Right cardiac atrium (tissue), 5 donors: ENCODE data around the gene GAS6. TPM values are rescaled to one million over a fixed set of nuclear protein-coding genes. Genes with fewer than 3 reads are reported as not detected.

Source experiments
- ATAC-seq, 2 donors: fragments of 200-7000 bp; cut with Tn5 transposase; one replicate each; pipeline versions ENCODE4 v1.8.0 to v1.9.1; 2020; ENCODE audit warnings: moderate library complexity in 2 of 2, mild to moderate bottlenecking in 1 of 2
- DNase-seq, 3 donors: peaks; one replicate each; pipeline ENCODE4 v3.0.0-alpha.2; 2020
- H3K27ac ChIP-seq: one replicate; pipeline ENCODE4 v1.5.1; 2013; ENCODE audit warnings: mild to moderate bottlenecking, low read length, control low read depth, moderate library complexity
- H3K27me3 ChIP-seq: one replicate; pipeline ENCODE4 v1.6.1; 2013; ENCODE audit not compliant: control insufficient read depth, insufficient read depth
- H3K4me1 ChIP-seq: one replicate; pipeline ENCODE4 v1.6.1; 2013; ENCODE audit warnings: low read length; ENCODE audit not compliant: control insufficient read depth, insufficient read depth
- H3K4me3 ChIP-seq: one replicate; pipeline ENCODE4 v1.5.1; 2013; ENCODE audit warnings: low read length, control low read depth
- H3K9me3 ChIP-seq: one replicate; pipeline ENCODE4 v1.6.1; 2013; ENCODE audit warnings: low read length; ENCODE audit not compliant: control insufficient read depth
- WGBS: extraction: QIAGEN DNeasy Blood & Tissue Kit; methylation state at CpG from one replicate; pipeline ENCODE4 v1.1.7; 2013; 5-methylcytosine and 5-hydroxymethylcytosine counted together
- intact Hi-C, 4 donors: fragments of 100-400 bp; cut with DNase I; formaldehyde crosslinking; loops; one replicate each; pipeline versions ENCODE4 v1.11.0 to v1.14.0; 2022 to 2023
- polyA plus RNA-seq: library from polyadenylated mRNA; stranded (reverse); fragments of 200-250 nt; gene quantifications from one replicate; pipeline ENCODE4 v1.2.3, GENCODE V29; 2013
- total RNA-seq, 4 donors: library from RNA; stranded (reverse); fragmentation: NEBNext Ultra II Directional; extraction: Animal tissue kit (Norgen Biotek cat#: 25700); gene quantifications; one replicate each; pipeline ENCODE4 v1.2.1, GENCODE V29; 2021
- donor health status: healthy with polysubstance abuse.
- donor health status: DM: no; HTN: yes; CAD: no.
- donor health status: DM: no; HTN: no; CAD: no.
- donor health status: DM: no; HTN: yes; CAD: no; lungs with severe emphysema.
- donor health status: DM: yes; HTN: yes; CAD: no.

GAS6 gene
- total and polyA plus RNA-seq, 5 donors, result 197 to 273 (median 205) TPM

GRCh38 chr13:113851826-113852535 lies 11.9 kb downstream of the GAS6 start:
- WGBS, result 82% methylated on average over 23 of the region's 23 CpGs
- H3K4me1 ChIP-seq, result peaks cover 31% of the 10 kb centered on the region

DNA sequence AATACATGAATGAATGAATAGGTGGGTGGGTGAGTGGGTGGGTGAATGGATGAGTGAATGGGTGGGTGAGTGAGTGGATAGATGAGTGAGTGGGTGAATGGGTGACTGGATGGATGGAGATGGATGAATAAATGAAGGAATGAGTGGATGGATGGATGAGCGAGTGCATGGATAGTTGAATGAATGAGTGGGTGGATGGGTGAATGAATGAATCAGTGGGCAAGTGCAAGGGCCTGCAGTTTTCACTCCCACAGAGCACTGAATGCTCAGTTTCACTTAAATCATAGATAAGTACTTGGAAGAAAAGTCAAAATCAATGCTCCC lies 12.4 kb downstream of the GAS6 start:
- Histone ChIP-seq H3K4me3 (no peak overlapping the region), H3K9me3 (no peaks in the 10 kb centered on the region), H3K27ac (no peak overlapping the region), H3K4me1 (peaks cover 31% of the 10 kb centered on the region), H3K27me3 (no peaks in the 10 kb centered on the region)
- ATAC-seq (no peak), DNase-seq (no peak)
- 90% methylated on average over 1 of the region's 1 CpG for WGBS
- intact Hi-C loops, result loop anchor here in 1 of 4 donors (2.0 kb wide), 1 partner anchor 43 kb away; no protein-coding TSS in a partner anchor

More at GRCh38 chr13:113851826-113852535, 11.9 kb downstream of the GAS6 start:
- no peak overlapping the region for H3K4me3 ChIP-seq
- H3K9me3 ChIP-seq, result no peaks in the 10 kb centered on the region
- H3K27me3 ChIP-seq, result no peaks in the 10 kb centered on the region
- no peak for ATAC-seq
- H3K27ac ChIP-seq, result no peak overlapping the region
- DNase-seq, result peak in 1 of 3 donors; percentile 31
- intact Hi-C loops, result loop anchor here in 1 of 4 donors (2.0 kb wide), 1 partner anchor 43 kb away; no protein-coding TSS in a partner anchor

DNA sequence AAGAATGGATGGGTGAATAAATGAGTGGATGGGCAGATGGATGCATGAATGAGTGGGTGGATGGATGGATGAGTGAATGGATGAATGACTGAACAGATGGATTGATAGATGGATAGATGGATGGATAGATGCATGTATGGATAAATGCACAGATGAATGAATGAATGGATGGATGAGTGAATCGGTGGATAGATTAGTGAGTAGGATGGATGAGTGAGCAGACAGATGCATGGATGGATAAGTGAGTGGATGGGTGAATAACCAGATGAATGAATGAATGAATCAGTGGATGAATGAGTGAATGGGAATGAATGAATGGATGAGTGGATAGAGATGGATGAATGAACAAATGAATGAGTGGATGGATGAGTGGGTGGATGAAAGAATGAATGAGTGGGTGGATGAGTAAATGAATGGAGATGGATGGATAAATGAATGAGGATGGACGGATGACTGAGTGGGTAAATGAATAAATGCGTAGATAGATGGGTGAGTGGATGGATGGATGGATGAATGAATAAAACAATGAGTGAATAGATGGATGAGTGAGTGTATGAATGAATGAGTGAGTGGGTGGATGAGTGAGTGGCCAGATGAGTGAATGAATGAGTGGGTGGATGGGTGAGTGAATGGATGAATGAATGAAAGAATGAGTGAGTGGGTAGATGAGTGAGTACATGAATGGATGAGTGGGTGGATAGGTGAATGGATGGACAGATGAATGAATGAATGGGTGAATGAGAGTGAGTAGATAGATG lies 13.0 kb downstream of the GAS6 start:
- DNase-seq (no peak), ATAC-seq (no peak)
- H3K27me3 ChIP-seq, result no peaks in the 10 kb centered on the region
- intact Hi-C loops, result loop anchor here in 1 of 4 donors (2.0 kb wide), 1 partner anchor 42 kb away; no protein-coding TSS in a partner anchor
- H3K27ac ChIP-seq, result no peak overlapping the region
- WGBS, result 99% methylated on average over 3 of the region's 3 CpGs
- peaks cover 31% of the 10 kb centered on the region for H3K4me1 ChIP-seq
- H3K4me3 ChIP-seq, result no peak overlapping the region
- H3K9me3 ChIP-seq, result no peaks in the 10 kb centered on the region

GRCh38 chr13:113849981-113850721 lies 13.7 kb downstream of the GAS6 start:
- 88% methylated on average over 8 of the region's 8 CpGs for WGBS
- H3K27ac ChIP-seq, result no peak overlapping the region
- no peaks in the 10 kb centered on the region for H3K9me3 ChIP-seq
- no peaks in the 10 kb centered on the region for H3K27me3 ChIP-seq
- H3K4me3 ChIP-seq, result no peak overlapping the region
- ATAC-seq (no peak), DNase-seq (peak in 1 of 3 donors; percentile 23)
- H3K4me1 ChIP-seq, result peaks cover 30% of the 10 kb centered on the region
- intact Hi-C loops, result loop anchor here in 1 of 4 donors (2.0 kb wide), 1 partner anchor 41 kb away; no protein-coding TSS in a partner anchor

GRCh38 chr13:113849546-113849945 lies 14.3 kb downstream of the GAS6 start:
- Histone ChIP-seq H3K27me3 (no peaks in the 10 kb centered on the region), H3K27ac (no peak overlapping the region), H3K9me3 (no peaks in the 10 kb centered on the region), H3K4me3 (no peak overlapping the region), H3K4me1 (peaks cover 24% of the 10 kb centered on the region)
- WGBS, result 93% methylated on average over 3 of the region's 3 CpGs
- DNase-seq (no peak), ATAC-seq (no peak)
- intact Hi-C loops, result no loop called here

DNA sequence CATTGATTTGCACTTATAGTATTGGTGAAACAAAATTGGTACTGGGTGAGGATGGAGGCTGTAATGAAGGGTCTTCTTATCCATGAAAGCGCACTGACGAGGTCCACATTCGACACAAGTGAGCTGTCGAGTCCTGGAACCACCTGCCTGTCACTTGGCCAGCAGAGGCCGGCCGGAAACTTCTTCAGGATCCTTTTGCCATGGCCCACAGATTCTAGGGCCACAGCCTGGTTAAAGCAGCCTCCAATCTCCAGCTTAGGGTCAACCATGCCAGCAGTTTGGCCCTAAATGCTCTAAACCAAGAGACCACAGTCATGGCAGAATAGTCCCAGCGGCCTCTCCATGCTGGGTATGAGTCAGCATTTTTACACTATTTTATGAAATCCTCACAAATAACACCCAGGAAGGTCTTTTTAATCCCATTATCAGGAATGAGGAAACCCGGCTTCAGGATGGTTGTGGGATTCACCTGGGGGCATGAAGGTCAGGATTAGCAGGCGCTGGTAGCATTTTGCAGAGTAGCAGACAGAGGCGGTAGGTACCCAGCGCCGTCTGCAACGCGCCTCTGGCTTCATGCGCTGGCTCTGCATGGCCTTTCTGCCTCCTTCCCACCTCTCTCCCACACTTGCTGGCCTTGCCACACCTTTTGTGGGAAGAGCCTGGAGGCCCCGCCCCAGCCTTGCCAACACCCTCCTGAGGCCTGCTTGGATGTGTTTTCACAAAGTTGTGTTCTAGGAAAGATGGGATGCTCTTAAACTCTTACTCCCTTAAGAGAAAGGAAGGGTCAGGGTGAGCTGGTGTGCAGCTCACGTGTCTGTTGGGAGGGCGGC lies 15.2 kb downstream of the GAS6 start:
- Histone ChIP-seq H3K4me3 (no peak overlapping the region), H3K4me1 (peaks cover 20% of the 10 kb centered on the region), H3K27me3 (no peaks in the 10 kb centered on the region), H3K27ac (no peak overlapping the region), H3K9me3 (no peaks in the 10 kb centered on the region)
- DNase-seq (peak in 2 of 3 donors; percentile 30 to 41), ATAC-seq (no peak)
- WGBS, result 91% methylated on average over 18 of the region's 18 CpGs
- intact Hi-C loops, result no loop called here

GRCh38 chr13:113848020-113848419 lies 15.9 kb downstream of the GAS6 start:
- ATAC-seq (no peak), DNase-seq (peak in 2 of 3 donors; percentile 29 to 45)
- Histone ChIP-seq H3K27me3 (no peaks in the 10 kb centered on the region), H3K27ac (no peak overlapping the region), H3K4me1 (peaks cover 17% of the 10 kb centered on the region), H3K9me3 (no peaks in the 10 kb centered on the region), H3K4me3 (no peak overlapping the region)
- 70% methylated on average over 8 of the region's 8 CpGs for WGBS
- intact Hi-C loops, result no loop called here

GRCh38 chr13:113846636-113847318 lies 17.1 kb downstream of the GAS6 start:
- Histone ChIP-seq H3K27me3 (no peaks in the 10 kb centered on the region), H3K9me3 (no peaks in the 10 kb centered on the region), H3K27ac (no peak overlapping the region), H3K4me3 (no peak overlapping the region), H3K4me1 (peaks cover 11% of the 10 kb centered on the region)
- DNase-seq, result peak in 2 of 3 donors; percentile 43 to 55
- no peak for ATAC-seq
- WGBS, result 85% methylated on average over 28 of the region's 28 CpGs
- intact Hi-C loops, result no loop called here

GRCh38 chr13:113845723-113846635 lies 17.9 kb downstream of the GAS6 start:
- intact Hi-C loops, result no loop called here
- H3K27ac ChIP-seq, result no peak overlapping the region
- H3K9me3 ChIP-seq, result no peaks in the 10 kb centered on the region
- WGBS, result 87% methylated on average over 30 of the region's 30 CpGs
- ATAC-seq (no peak), DNase-seq (peak in 2 of 3 donors; percentile 34 to 42)
- H3K4me1 ChIP-seq, result peaks cover 11% of the 10 kb centered on the region
- H3K4me3 ChIP-seq, result no peak overlapping the region
- no peaks in the 10 kb centered on the region for H3K27me3 ChIP-seq
